ENCODE results near the gene MYL4.
"Not testable (repeated sequence)": the region's sequence is repeated elsewhere in the genome, so short reads cannot be mapped to it uniquely, and the experiment has no call there.

MYL4 gene

DNA sequence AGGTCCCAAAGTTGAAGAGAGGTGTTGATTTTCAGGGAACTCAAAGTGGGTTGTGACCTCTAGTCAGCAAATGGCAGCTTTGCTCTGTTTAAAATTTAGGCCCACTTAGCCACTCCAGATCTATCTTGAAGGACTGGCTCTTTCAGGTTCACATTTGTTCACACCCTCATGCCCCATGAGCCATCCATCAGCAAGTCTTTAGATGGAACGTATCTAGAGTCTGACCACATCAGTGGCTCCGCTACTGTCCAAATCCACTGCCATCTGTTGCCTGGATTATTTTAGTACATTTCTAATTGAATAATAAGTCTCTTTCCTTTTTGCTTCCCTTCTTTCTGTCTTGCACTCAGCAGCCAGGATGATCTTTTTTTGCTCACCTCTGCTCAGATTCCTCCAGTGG lies 55.0 kb downstream of the MYL4 start:
- TF ChIP-seq JUND (IDR thresholded peaks at IDR 0.05; ENCODE audit: low read depth) = no peak
- no peak for DNase-seq (ENCODE audit: low read depth in 1 of 2, low spot score in 1 of 2)
- in situ Hi-C loops (cut with HindIII; ENCODE audit: low pct_unique_long_range_greater_than_20kb, low sequenced_read_pairs) = no loop called here

DNA sequence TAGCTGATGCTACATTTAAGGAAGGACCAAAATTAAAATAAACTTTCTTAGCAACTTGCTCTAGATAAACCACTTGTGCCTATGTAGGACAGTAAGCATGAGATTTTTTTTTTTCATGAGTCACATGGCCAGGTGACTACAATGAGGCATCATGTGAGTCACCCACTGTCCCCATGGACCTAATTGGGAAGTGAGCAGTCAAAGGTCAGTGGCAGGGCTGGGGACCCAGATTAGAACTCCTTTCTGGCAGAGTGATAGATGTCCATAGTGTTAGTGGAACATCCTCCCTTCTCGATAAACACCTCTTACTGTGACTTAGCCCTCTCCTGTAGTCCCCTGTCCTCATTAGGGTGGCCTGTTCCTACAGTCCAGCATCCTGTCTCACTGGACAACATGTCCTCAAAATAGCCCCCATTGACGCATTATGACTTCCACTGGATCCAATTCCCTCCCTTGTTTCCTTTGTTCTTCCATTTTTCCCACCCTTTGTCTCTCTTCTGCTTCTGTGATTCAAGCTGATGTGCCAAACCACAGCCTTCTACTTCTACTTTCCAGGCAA lies 56.9 kb downstream of the MYL4 start:
- no peak for DNase-seq (ENCODE audit: low read depth in 1 of 2, low spot score in 1 of 2)
- in situ Hi-C loops (cut with HindIII; ENCODE audit: low pct_unique_long_range_greater_than_20kb, low sequenced_read_pairs) = no loop called here
- TF ChIP-seq JUND (IDR thresholded peaks at IDR 0.05; ENCODE audit: low read depth) = no peak

DNA sequence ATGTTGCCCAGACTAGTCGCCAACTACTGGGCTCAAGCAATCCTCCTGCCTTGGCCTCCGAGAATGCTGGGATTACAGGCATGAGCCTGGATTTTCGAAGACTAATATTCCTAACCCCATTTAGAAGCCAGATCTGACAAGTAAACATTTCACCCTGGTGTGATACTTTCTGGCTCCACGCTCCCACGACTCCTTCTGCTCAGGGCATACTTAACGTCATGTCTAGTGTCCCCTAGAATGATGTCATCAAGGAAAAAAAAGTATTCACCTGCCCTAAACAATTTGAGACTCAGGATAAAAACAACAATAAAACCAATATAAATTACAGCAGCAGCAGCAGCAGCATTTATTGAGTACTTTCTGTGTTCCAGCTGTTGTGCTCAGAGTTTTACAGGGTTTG lies 57.6 kb downstream of the MYL4 start:
- in situ Hi-C loops (cut with HindIII; ENCODE audit: low pct_unique_long_range_greater_than_20kb, low sequenced_read_pairs) = no loop called here
- no peak for DNase-seq (ENCODE audit: low read depth in 1 of 2, low spot score in 1 of 2)
- no peak for TF ChIP-seq JUND (IDR thresholded peaks at IDR 0.05; ENCODE audit: low read depth)

DNA sequence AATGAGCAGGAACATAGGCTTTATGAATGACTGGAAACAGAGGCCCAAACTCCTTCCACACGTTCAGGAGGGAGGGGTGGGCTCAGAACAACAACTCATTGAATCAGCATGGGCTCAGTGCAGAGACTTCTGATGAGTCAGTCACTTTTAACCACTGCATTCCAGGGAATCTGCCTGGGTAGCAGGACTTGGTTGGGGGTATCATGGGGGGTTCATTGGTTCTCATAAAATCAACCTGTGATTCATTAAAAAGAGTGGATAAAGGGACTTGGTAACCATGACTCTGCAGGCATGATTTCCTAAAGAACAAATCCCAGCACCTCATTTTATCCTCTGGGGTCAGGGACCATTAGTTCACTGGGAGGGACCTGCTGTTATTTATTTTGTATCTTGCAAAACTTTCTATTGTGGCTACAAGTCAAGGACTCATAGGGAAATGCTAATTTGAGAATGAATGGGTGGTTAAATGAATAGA lies 58.2 kb downstream of the MYL4 start:
- in situ Hi-C loops (cut with HindIII; ENCODE audit: low pct_unique_long_range_greater_than_20kb, low sequenced_read_pairs) = no loop called here
- TF ChIP-seq JUND (IDR thresholded peaks at IDR 0.05; ENCODE audit: low read depth) = no peak
- DNase-seq (ENCODE audit: low read depth in 1 of 2, low spot score in 1 of 2) = no peak

DNA sequence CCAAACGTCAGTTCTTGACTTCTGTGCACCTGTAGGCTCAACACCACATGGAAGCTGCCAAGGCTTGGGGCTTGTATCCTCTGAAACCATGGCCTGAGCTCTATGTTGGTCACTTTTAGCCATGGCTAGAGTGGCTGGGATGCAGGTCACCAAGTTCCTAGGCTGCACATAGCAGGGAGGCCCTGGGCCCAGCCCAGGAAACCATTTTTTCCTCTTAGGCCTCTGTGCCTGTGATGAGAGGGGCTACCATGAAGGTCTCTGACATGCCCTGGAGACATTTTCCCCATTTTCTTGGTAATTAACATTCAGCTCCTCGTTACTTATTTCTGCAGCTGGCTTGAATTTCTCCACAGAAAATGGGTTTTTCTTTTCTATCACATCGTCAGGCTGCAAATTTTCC lies 59.8 kb downstream of the MYL4 start:
- in situ Hi-C loops (cut with HindIII; ENCODE audit: low pct_unique_long_range_greater_than_20kb, low sequenced_read_pairs); DNase-seq (ENCODE audit: low read depth in 1 of 2, low spot score in 1 of 2): not testable (repeated sequence)

DNA sequence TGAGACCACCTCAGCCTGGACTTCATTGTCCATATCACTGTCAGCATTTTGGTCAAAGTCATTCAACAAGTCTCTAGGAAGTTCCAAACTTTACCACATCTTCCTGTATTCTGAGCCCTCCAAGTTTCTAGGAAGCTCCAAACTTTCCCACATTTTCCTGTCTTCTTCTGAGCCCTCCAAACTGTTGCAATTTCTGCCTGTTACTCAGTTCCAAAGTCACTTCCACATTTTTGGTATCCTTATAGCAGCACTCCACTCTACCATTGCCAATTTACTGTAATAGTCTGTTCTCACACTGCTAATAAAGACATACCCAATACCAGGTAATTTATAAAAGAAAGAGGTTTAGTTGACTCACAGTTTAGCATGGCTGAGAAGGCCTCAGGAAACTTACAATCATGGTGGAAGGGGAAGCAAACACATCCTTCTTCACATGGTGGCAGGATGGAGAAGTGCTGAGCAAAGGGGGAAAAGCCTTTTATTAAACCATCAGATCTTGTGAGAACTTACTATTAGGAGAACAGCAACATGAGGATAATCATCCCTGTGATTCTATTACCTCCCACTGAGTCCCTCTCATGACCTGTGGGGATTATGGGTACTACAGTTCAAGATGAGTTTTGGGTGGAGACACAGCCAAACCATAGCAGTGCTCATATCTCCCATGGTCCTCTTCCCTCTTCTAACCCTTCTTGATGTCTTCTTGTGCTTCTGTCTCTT lies 60.6 kb downstream of the MYL4 start:
- DNase-seq (ENCODE audit: low read depth in 1 of 2, low spot score in 1 of 2); in situ Hi-C loops (cut with HindIII; ENCODE audit: low pct_unique_long_range_greater_than_20kb, low sequenced_read_pairs): not testable (repeated sequence)

DNA sequence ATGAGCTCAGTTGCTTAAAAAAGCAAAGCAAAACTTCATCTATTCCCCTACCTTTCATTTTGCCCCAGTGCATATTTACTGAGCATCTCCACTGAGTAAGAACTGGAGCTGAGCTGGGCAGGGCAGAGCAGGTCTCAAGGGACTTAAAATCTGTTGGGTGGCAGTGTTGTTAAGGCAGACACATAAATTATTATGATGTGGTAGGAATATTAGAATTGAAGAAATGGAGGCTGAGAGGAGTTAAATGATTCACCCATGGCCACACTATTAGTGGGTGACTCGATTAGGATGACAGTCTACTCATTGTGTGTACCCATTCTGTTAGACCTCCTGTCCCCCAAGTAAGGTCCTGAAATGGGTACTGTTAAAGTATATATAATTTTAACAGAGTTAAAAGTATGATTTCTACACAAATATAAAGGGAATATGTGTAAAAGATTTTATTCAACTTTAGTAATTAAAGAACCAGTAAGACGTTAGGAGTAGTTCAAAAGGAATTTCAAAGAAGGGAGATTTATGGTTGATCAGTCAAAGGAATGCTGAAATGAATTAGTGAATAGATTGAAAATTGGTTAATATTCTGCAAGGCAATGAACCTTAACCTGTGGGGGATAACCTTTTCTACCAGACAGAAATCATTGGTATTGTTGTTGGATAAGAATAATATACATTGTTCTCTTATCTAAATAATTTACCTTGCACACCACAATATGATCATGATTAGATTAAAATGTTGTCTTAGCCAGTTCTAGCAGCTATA lies 62.0 kb downstream of the MYL4 start:
- no peak for TF ChIP-seq JUND (IDR thresholded peaks at IDR 0.05; ENCODE audit: low read depth)
- no peak for DNase-seq (ENCODE audit: low read depth in 1 of 2, low spot score in 1 of 2)
- in situ Hi-C loops (cut with HindIII; ENCODE audit: low pct_unique_long_range_greater_than_20kb, low sequenced_read_pairs) = no loop called here

DNA sequence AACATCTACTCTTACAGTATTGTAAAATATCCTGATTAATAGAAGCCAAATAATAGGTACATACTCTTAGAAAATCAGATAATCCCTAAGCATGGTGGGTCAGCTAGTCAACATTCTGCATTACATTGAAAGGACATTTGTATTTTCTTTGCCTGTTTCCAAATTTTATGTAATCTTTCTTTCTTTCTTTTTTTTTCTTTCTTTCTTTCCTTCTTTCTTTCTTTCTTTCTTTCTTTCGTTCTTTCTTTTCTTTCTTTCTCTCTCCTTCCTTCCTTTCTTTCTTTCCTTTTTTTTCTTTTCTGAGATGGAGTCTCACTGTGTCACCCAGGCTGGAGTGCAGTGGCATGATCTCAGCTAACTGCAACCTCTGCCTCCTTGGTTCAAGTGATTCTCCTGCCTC lies 63.3 kb downstream of the MYL4 start:
- no peak for DNase-seq (ENCODE audit: low read depth in 1 of 2, low spot score in 1 of 2)
- TF ChIP-seq JUND (IDR thresholded peaks at IDR 0.05; ENCODE audit: low read depth) = no peak
- in situ Hi-C loops (cut with HindIII; ENCODE audit: low pct_unique_long_range_greater_than_20kb, low sequenced_read_pairs) = no loop called here

DNA sequence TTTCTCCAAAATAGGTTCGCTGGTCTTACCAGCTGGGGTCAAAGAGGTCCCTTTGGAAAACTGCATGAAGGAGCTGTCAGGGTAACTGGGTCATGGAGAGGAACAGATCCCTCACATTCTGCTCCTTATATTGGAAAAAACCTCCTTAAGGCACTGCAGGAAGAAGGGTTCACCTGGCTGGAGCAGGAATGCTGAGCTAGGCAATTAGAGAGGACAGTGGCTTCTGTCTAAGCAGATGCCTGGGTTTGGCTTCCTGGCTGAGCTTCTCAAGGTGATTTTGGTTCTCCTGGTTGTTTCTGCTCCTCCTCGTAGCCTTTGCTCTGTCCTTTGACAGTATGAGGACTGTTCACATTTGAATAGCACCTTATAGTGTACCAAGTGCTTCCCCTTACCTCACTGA lies 64.1 kb downstream of the MYL4 start:
- TF ChIP-seq JUND (IDR thresholded peaks at IDR 0.05; ENCODE audit: low read depth) = no peak
- in situ Hi-C loops (cut with HindIII; ENCODE audit: low pct_unique_long_range_greater_than_20kb, low sequenced_read_pairs) = no loop called here
- no peak for DNase-seq (ENCODE audit: low read depth in 1 of 2, low spot score in 1 of 2)
